ENCODE measurements around the gene TRMT10A.

- no peak for TF ChIP-seq EP300 (IDR thresholded peaks at IDR 0.05; ENCODE audit: borderline replicate concordance)
- TF ChIP-seq, protein P1, sequence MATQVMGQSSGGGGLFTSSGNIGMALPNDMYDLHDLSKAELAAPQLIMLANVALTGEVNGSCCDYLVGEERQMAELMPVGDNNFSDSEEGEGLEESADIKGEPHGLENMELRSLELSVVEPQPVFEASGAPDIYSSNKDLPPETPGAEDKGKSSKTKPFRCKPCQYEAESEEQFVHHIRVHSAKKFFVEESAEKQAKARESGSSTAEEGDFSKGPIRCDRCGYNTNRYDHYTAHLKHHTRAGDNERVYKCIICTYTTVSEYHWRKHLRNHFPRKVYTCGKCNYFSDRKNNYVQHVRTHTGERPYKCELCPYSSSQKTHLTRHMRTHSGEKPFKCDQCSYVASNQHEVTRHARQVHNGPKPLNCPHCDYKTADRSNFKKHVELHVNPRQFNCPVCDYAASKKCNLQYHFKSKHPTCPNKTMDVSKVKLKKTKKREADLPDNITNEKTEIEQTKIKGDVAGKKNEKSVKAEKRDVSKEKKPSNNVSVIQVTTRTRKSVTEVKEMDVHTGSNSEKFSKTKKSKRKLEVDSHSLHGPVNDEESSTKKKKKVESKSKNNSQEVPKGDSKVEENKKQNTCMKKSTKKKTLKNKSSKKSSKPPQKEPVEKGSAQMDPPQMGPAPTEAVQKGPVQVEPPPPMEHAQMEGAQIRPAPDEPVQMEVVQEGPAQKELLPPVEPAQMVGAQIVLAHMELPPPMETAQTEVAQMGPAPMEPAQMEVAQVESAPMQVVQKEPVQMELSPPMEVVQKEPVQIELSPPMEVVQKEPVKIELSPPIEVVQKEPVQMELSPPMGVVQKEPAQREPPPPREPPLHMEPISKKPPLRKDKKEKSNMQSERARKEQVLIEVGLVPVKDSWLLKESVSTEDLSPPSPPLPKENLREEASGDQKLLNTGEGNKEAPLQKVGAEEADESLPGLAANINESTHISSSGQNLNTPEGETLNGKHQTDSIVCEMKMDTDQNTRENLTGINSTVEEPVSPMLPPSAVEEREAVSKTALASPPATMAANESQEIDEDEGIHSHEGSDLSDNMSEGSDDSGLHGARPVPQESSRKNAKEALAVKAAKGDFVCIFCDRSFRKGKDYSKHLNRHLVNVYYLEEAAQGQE (IDR thresholded peaks at IDR 0.05; ENCODE audit: low read depth) = no peak
Observed at GRCh38 chr4:99563310-99564186, at the start of gene TRMT10A.
